T-helper 1 cell treated with Interleukin-12 subunit alpha and Interleukin-12 subunit beta and Interleukin-4 antibody, amounts not matched to agents 30 ng/mL and 1 ng/mL, for 36 hours (primary cell): ENCODE results near the gene TXNDC17. TPM values are rescaled to one million over a fixed set of nuclear protein-coding genes. Genes with fewer than 3 reads are reported as not detected.
"Not testable (repeated sequence)": the region's sequence is repeated elsewhere in the genome, so short reads cannot be mapped to it uniquely, and the experiment has no call there.

ENCODE experiments used
- intact Hi-C: fragments of 100-400 bp; cut with micrococcal nuclease; formaldehyde crosslinking; loops from one replicate; pipeline ENCODE4 v1.15.1; 2024
- total RNA-seq: library from RNA; stranded (reverse); gene quantifications from 2 replicates; pipeline ENCODE4 v1.2.3, GENCODE V29; 2022

The TXNDC17 gene
- total RNA-seq = 70.8 and 75.7 TPM in 2 replicates

- intact Hi-C loops = loop anchor here (1.0 to 10.0 kb wide), 11 partner anchors 11 to 1742 kb away; partner anchors contain the start of genes C17orf100, DERL2, DVL2 and EIF5A
Observed at GRCh38 chr17:6640536-6641246, at the start of gene TXNDC17, which contains the start of gene KIAA0753. Gene TXNDC17, plus strand, starts transcription at chr17:6641060. Its CDS starts 23 bp downstream, at chr17:6641083. Gene KIAA0753, minus strand, starts transcription at chr17:6640711. Its CDS starts 5,608 bp downstream, at chr17:6635103.

GRCh38 chr17:6591599-6592158, 49.2 kb upstream of the TXNDC17 start:
- intact Hi-C loops = no loop called here

- intact Hi-C loops = no loop called here
Observed at GRCh38 chr17:6592173-6592572, 48.7 kb upstream of the TXNDC17 start.

- intact Hi-C loops = not testable (repeated sequence)
Observed at GRCh38 chr17:6593371-6593770, 47.5 kb upstream of the TXNDC17 start.

- intact Hi-C loops = no loop called here
Observed at GRCh38 chr17:6596081-6596480, 44.8 kb upstream of the TXNDC17 start.

- intact Hi-C loops = no loop called here
Observed at GRCh38 chr17:6596511-6596910, 44.3 kb upstream of the TXNDC17 start.

GRCh38 chr17:6596941-6597340, 43.9 kb upstream of the TXNDC17 start:
- intact Hi-C loops = no loop called here

- intact Hi-C loops = no loop called here
Observed at GRCh38 chr17:6597727-6598126, 43.1 kb upstream of the TXNDC17 start.

- intact Hi-C loops = no loop called here
Observed at GRCh38 chr17:6599364-6599763, 41.5 kb upstream of the TXNDC17 start.

GRCh38 chr17:6602141-6602540, 38.7 kb upstream of the TXNDC17 start:
- intact Hi-C loops = no loop called here

- intact Hi-C loops = no loop called here
Observed at GRCh38 chr17:6603744-6604325, 37.0 kb upstream of the TXNDC17 start.

- intact Hi-C loops = no loop called here
Observed at GRCh38 chr17:6605142-6605541, 35.7 kb upstream of the TXNDC17 start.

- intact Hi-C loops = no loop called here
Observed at GRCh38 chr17:6608321-6608720, 32.5 kb upstream of the TXNDC17 start.

GRCh38 chr17:6610011-6610410, 30.8 kb upstream of the TXNDC17 start:
- intact Hi-C loops = no loop called here

- intact Hi-C loops = no loop called here
Observed at GRCh38 chr17:6611231-6611630, 29.6 kb upstream of the TXNDC17 start.

GRCh38 chr17:6623941-6624340, 16.9 kb upstream of the TXNDC17 start:
- intact Hi-C loops = no loop called here

- intact Hi-C loops = no loop called here
Observed at GRCh38 chr17:6626616-6627015, 14.2 kb upstream of the TXNDC17 start.

- intact Hi-C loops = no loop called here
Observed at GRCh38 chr17:6627019-6627418, 13.8 kb upstream of the TXNDC17 start.

GRCh38 chr17:6630390-6630789, 10.5 kb upstream of the TXNDC17 start:
- intact Hi-C loops = no loop called here

GRCh38 chr17:6632530-6632929, 8.3 kb upstream of the TXNDC17 start:
- intact Hi-C loops = no loop called here

- intact Hi-C loops = no loop called here
Observed at GRCh38 chr17:6633263-6633662, 7.6 kb upstream of the TXNDC17 start.

GRCh38 chr17:6636105-6636504, 4.8 kb upstream of the TXNDC17 start:
- intact Hi-C loops = no loop called here
